OCI-LY7 (cell line): ENCODE data around the gene SLC25A13.

ENCODE experiments used
- CTCF ChIP-seq: fragments of 200-600 bp; sonication (generic); conservative IDR thresholded peaks from 2 replicates; pipeline ENCODE4 v1.5.1; 2014; ENCODE audit warnings: mild to moderate bottlenecking, antibody characterized with exemption, low read length, moderate library complexity, mixed read lengths
- EZH2phosphoT487 ChIP-seq: fragments of 200-600 bp; sonication (generic); IDR thresholded peaks from 2 replicates; pipeline ENCODE4 v1.6.1; 2018; ENCODE audit warnings: low read depth, borderline replicate concordance, mild to moderate bottlenecking, mixed run types, antibody characterized with exemption, low read length, moderate library complexity, mixed read lengths

GRCh38 chr7:96243241-96243640 is 78.7 kb downstream of the SLC25A13 start:
- TF ChIP-seq CTCF (no peak), EZH2phosphoT487 (no peak)
